GM18870 (cell line): ENCODE measurements around the gene KSR2.

Experiments used
- ATAC-seq: cut with Tn5 transposase; IDR thresholded peaks from one replicate; pipeline ENCODE4 v1.9.1; 2021; ENCODE audit warnings: moderate library complexity; ENCODE audit not compliant: unreplicated experiment

Gene KSR2

GRCh38 chr12:117427211-117427610, 541.6 kb downstream of the KSR2 start:
- ATAC-seq: no peak

DNA sequence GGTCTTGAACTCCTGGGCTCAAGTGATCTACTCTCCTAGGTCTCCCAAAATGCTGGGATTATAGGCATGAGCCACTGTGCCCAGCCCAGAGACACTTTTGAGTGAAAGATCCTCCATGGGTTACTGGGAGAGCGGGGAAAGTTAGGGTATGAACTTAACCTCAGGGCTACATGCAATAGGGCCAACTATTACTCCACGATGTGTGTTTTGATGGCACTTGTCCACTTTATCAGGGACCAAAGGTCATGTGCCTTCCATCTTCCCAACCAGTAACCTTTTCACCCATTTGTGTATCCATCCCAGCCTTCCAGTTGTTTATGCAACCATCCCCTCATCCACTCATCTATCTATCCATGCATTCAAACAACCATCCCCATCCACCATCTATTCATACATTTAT, 546.8 kb downstream of the KSR2 start:
- no peak for ATAC-seq

- ATAC-seq: no peak
Observed at GRCh38 chr12:117421068-117421752, 547.6 kb downstream of the KSR2 start.

DNA sequence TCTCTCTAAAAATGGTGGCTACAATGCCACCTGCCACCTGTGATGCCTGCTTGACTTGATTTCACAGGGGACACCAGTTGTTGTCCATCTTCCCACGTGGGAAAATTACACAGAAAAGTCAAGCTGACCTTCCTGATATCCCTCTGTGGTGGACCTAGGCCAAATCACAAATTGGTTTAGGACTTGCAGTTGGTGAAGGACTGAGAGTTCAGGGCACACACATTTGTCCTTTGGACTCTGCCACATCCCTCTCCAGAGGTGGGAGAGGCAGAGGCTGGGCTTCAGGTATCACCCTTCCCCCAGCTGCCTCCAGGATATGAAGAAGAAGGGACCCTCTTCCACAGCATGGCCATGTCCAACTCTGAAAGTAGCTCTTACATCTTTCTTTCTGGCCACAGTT, 551.8 kb downstream of the KSR2 start:
- ATAC-seq: no peak

GRCh38 chr12:117412465-117413188, 556.2 kb downstream of the KSR2 start:
- ATAC-seq: no peak

DNA sequence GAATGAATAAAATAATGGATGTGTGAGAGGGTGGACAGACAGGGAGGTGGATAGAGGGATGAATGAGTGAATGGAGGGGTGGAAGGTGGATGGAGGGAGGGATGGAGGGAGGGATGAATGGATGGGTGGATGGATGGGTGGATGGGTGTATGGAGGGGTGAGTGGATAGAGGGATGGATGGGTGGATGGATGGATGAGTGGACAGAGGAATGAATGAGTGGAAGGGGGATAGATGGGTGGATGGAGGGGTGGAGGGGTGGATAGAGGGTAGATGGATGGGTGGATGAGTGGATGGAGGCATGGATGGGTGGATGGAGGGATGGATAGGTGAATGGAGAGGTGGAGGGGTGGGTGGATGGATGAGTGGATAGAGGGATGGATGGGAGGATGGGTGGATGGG, 559.5 kb downstream of the KSR2 start:
- ATAC-seq: no peak

- ATAC-seq: no peak
Observed at GRCh38 chr12:117408161-117408791, 560.5 kb downstream of the KSR2 start.

- ATAC-seq: no peak
Observed at GRCh38 chr12:117404940-117405339, 563.9 kb downstream of the KSR2 start.

GRCh38 chr12:117404203-117404853, 564.5 kb downstream of the KSR2 start:
- no peak for ATAC-seq

GRCh38 chr12:117403586-117404139, 565.1 kb downstream of the KSR2 start:
- no peak for ATAC-seq
